C4-2B (cell line): ENCODE data around the gene NTNG1.

Experiments used
- H3K27ac ChIP-seq: fragments of 450-650 bp; 2 replicates; pipeline ENCODE4 v1.5.1; 2017
- CTCF ChIP-seq: fragments of 450-650 bp; conservative IDR thresholded peaks from 2 replicates; pipeline ENCODE4 v1.5.1; 2017; ENCODE audit warnings: mild to moderate bottlenecking
- ZFX ChIP-seq: fragments of 450-650 bp; IDR thresholded peaks from 2 replicates; pipeline ENCODE4 v1.6.1; 2017

NTNG1 gene

DNA sequence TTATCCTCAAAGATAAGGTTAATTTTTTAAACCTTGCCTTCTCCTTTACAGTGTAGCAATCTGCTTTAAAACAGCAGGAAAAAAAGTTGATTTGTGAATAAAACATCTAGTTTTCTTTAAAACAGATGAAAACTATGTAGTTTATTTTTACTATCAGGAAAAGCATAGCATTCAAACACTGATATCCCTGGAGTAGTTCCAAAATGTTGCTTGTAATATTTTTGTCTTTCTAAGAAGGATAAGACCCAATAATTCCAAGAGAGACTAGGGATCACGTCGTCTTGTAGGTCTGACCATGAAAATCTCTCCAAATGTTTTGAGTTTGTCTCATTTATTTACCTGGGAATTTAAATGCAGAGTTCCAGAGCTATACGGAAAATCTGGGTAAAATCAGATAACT lies 204.0 kb downstream of the NTNG1 start:
- TF ChIP-seq ZFX: no peak
- no peak for TF ChIP-seq CTCF
- no peak overlapping the region for H3K27ac ChIP-seq

- no peak overlapping the region for H3K27ac ChIP-seq
- TF ChIP-seq ZFX: no peak
- TF ChIP-seq CTCF: no peak
Observed at GRCh38 chr1:107352850-107353249, 212.0 kb downstream of the NTNG1 start.

DNA sequence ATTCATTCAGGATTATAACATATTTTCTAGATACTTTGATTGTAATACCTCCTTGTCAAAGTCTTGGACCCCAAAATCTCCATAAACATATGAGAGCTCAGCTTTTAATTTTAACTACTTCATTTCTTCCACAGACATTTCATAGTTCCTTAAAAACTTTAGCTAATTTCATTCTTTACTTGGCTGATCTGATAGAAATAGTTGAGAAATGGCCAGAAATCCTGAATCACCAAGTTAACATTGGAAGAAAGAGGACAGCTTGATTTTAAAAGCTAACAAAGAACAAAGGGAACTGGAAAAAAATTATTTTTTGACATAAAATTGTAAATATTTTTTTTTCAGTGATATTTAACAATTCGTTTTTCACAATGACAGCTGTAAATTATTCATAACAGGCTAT lies 216.5 kb downstream of the NTNG1 start:
- TF ChIP-seq CTCF: no peak
- no peak for TF ChIP-seq ZFX
- H3K27ac ChIP-seq: no peak overlapping the region

- no peak for TF ChIP-seq CTCF
- no peak for TF ChIP-seq ZFX
- H3K27ac ChIP-seq: no peak overlapping the region
Observed at GRCh38 chr1:107358619-107359327, 217.9 kb downstream of the NTNG1 start.

GRCh38 chr1:107359472-107360241 lies 218.8 kb downstream of the NTNG1 start:
- TF ChIP-seq ZFX (no peak), CTCF (no peak)
- H3K27ac ChIP-seq: no peak overlapping the region

GRCh38 chr1:107362468-107363140 lies 221.8 kb downstream of the NTNG1 start:
- TF ChIP-seq ZFX (no peak), CTCF (no peak)
- no peak overlapping the region for H3K27ac ChIP-seq

GRCh38 chr1:107363154-107363553 lies 222.3 kb downstream of the NTNG1 start:
- TF ChIP-seq CTCF (no peak), ZFX (no peak)

More at GRCh38 chr1:107363154-107363553, 222.3 kb downstream of the NTNG1 start:
- no peak overlapping the region for H3K27ac ChIP-seq
